ELR (cell line): ENCODE measurements around the gene GNG2.
A peak's percentile ranks its signal among the peaks of the same experiment; 100 is the strongest.

ENCODE experiments used
- DNase-seq: peaks from one replicate; pipeline ENCODE4 v3.0.0-alpha.2; 2015; ENCODE audit warnings: low read depth

The GNG2 gene

DNA sequence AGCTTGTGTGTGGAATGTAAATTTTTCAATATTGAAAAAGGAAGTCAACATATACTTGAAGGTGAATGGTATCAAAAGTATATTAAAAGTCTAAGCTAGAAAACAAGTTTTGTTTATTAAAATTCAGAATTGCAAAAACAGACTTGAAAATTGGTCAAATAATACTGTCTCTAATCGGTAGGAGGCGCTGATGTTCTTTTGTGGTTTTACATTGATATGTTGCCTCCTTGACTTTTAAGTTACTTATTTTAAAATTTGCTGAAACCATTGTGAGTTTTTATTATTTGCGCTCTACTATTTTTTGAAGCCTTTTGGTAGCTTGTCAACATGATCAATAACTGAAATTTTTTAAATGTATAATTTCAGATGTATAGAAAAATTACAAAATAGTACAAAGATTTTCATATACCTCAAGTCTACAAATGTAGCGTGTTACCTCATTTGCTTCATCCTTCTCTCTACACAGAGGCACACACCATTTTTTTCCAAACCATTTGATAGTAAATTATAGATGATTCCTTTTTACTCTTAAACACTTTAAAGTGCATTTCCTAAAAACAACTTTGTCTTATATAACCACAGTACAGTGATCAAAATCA, 135.8 kb downstream of the GNG2 start:
- DNase-seq: peak; percentile 58

- DNase-seq: no peak
Measured at GRCh38 chr14:51998348-51998747, 137.9 kb downstream of the GNG2 start.

DNA sequence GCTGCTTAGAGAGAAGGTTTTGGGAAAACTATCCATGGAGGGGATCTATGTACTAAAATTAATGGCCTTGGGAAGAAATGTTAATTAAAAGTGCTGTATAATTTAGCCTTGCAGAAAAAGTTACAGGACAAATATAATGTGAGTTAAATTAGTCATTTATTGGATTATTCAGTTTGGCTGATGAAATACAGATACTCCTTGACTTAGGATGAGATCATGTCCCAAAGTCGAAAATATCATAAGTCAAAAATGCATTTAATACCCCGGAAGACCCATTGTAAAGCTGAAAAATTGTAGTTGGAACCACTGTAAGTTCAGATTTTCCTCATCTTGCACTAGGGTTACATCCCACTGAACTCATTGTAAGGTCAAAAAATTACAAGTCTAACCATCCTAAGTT, 138.7 kb downstream of the GNG2 start:
- DNase-seq: peak; percentile 52

GRCh38 chr14:52000019-52000582, 139.7 kb downstream of the GNG2 start:
- peak; percentile 53 for DNase-seq

DNA sequence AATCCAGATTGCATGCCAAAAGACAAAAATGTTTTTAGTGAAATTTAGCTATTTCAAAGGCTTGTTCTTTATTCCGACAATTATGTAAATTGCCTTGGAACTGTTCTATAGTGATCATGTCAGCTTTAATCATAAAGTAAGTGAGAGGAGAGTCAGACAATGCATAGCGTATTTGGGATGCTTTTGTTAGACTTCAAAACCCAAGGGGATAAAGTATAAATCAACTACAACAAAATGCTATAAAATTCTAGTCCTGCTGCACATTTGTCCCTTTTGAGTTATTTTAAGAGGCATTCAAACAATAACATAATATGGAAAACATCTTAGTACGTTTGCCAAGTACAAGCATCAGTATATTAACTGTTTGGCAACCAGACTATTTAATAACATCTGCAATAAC, 140.3 kb downstream of the GNG2 start:
- no peak for DNase-seq

DNA sequence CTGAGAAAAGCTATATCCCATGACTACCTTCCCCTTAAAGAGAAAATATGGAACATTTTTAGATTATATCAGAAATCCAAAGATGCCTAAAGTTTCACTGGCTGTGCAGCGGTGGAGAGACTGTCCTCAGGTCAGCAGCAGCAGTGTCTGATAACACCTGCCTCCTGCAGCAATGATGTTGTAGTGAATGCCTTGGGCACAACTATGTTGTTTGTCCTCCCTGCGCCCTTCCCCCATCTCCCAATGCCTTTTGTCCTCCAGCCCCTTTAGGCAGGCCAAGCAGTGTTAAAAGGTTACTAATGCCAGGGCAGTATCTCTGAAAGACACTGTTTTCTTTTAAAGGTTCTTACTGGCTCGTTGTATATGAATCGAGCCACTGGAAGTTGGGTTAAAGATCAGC, 142.1 kb downstream of the GNG2 start:
- no peak for DNase-seq

DNA sequence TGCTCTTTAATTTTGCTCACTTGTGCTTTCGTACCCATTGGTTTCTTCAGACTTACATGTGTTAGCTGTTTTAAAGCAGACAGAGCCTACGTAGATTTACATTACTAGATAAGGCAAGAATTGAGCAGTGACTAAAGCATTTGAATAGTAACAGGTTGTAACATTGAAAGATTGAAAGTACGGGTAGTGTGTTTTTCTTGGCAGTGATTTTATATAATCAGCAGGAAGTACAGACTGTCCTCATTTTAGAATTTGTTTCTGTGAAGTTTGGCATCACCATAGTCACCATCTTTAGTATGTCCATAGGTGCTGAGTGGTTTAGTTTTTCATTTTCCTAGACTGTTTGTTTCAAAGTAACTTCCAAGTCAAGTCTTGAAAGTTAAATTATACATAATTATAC, 142.9 kb downstream of the GNG2 start:
- no peak for DNase-seq

DNA sequence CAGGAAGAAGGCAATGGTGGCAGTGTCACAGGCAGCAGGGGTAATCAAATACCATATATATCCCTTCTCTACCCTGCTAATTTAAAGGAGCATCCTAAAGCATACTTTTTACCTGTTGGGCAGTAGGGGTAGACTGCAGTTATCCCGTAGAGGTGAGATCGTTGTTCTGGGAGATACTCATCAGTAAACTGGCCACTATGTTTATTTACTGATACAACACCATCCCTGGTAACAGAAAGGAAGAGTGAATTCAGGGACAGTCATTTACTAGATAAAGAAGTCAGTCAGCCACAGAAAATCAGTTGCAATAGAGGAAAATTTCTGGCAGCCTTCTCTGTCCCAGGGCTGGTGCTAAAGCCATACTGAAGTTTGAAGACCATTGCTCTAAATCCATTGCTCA, 145.2 kb downstream of the GNG2 start:
- DNase-seq: no peak

GRCh38 chr14:52006361-52006760, 145.9 kb downstream of the GNG2 start:
- DNase-seq: no peak

GRCh38 chr14:52007211-52007610, 146.8 kb downstream of the GNG2 start:
- DNase-seq: no peak

DNA sequence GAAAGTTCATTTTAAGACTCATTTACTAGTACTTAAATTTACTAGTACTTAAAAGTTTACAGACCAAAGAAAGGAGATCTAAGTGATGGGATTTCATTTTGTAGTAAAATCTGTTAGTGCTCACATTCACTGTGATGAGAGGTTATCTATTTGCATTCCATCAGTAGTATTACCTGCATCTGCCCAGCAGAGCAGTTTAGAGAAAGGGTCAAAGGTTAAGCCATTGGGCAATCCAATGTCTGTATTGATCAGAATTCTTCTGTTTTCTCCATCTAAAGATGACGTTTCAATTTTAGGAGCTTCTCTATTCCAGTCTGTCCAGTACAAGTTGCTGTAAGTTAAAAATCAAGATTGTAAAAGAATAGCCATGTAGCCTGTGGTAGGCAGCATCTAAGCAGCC, 147.2 kb downstream of the GNG2 start:
- DNase-seq: no peak

DNA sequence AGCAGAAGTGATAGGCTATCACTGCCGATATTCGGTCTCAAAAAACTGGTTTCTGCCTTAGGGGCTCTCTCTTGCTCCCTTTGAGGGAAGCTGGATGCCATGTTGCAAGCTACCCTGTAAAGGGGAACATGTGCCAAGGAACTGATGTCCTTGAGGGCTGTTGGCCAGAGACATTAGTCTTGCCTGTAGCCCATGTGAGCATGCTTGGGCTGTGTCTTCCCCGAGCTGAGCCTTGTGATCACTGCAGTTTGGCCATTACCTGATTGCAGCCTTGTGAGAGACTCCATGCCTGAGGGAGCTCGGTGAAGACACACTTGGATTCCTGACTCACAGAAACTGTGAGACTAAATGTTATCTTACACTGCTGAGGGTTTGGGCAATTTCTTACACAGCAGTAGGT, 147.7 kb downstream of the GNG2 start:
- DNase-seq: no peak

GRCh38 chr14:52010173-52010693, 149.8 kb downstream of the GNG2 start:
- no peak for DNase-seq

DNA sequence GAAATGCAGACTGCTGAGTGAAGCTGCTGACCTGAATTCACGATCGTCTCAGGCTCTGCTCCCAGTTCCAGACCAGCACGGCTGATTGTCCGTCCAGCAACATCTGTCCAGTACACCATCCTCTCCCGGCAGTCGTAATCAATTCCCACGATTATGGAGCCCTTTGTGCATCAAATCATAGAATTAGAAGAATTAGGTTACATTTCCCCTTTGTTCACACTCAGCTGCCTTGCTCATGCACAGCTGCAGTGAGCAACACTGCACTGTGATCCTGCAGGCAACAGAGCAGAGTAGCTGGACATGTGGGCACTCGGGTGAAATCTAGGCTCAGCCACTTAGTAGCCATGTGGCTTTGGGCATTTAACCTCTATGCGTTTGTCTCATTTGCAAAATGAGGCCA, 151.1 kb downstream of the GNG2 start:
- no peak for DNase-seq

DNA sequence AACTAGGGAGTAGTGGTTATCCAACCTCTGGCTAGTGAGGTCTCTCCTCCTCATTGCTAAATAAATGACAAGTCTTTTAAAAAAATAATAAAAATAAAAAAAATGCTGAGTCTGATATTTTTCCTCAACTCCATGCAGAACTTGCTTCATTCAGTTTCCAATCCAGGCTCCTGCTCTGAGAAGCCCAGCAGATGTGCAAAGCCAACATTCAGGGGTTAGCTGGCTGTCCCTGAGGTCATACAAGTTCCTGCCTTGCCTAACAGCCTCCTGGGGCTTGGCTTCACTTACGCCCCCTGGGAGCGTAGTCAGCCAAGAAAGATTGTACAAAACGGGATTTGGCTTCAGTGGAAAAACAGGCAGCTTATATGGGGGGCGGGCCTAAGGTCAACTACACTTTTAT, 152.2 kb downstream of the GNG2 start:
- no peak for DNase-seq

GRCh38 chr14:52013984-52014600, 153.7 kb downstream of the GNG2 start:
- DNase-seq: peak; percentile 29

- DNase-seq: no peak
Measured at GRCh38 chr14:52014601-52015267, 154.3 kb downstream of the GNG2 start.

- peak; percentile 45 for DNase-seq
Measured at GRCh38 chr14:52015411-52016030, 155.1 kb downstream of the GNG2 start.

DNA sequence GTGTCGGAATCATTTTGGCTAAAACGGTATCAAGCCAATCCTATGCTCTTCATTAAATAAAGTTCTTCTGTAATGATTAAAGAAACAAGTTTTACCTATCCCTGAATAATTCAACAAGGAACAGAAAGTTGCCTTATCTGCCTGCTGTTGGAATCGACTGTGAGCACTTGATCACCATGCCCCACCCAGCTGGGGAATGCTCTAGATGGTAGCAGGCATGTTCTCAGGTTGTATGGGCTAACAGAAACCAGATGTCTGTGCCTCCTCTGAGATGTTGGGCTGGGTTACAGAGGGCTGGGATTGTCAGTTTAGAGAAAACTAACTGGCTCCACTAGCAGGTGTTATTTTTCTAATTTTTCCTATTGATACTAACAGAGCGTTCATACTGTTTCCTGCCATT, 157.8 kb downstream of the GNG2 start:
- no peak for DNase-seq

DNA sequence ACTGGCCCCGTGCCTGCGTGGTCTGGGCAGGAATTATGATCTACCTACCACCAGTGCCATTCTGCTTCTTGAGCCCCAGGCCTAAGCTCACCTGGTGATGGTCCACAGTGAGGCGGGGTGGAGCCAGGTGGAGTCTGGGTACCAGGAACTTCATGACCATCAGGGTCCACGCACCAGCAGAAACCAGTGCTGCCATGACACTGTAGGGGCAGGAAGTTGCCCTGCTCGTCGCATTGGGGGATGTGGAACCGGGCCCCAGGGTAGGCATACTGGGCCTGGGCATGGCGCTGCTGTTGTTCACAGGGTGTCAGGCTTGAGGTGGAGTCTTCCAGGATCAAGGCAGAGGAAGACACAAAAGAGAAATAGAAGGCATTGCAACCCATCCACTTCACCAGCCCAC, 158.6 kb downstream of the GNG2 start:
- no peak for DNase-seq
